GM12872 (cell line): ENCODE results near the gene MACROD2.

Experiments
- CTCF ChIP-seq: IDR thresholded peaks from 3 replicates; pipeline ENCODE4 v1.5.1; 2011; ENCODE audit warnings: low read depth, mild to moderate bottlenecking, low read length, moderate library complexity; ENCODE audit not compliant: insufficient read depth

MACROD2 gene

GRCh38 chr20:15700147-15700765 lies 1704.9 kb downstream of the MACROD2 start:
- TF ChIP-seq CTCF: no peak

GRCh38 chr20:15702161-15702560 lies 1706.8 kb downstream of the MACROD2 start:
- TF ChIP-seq CTCF: no peak

GRCh38 chr20:15703171-15703911 lies 1708.0 kb downstream of the MACROD2 start:
- no peak for TF ChIP-seq CTCF

GRCh38 chr20:15705975-15706374 lies 1710.7 kb downstream of the MACROD2 start:
- no peak for TF ChIP-seq CTCF

GRCh38 chr20:15706719-15707118 lies 1711.4 kb downstream of the MACROD2 start:
- no peak for TF ChIP-seq CTCF

- peak; percentile 77 for TF ChIP-seq CTCF
Measured at GRCh38 chr20:15708984-15709598, 1713.8 kb downstream of the MACROD2 start.

GRCh38 chr20:15710636-15711035 lies 1715.3 kb downstream of the MACROD2 start:
- no peak for TF ChIP-seq CTCF
